DMS153 treated with DMSO at 0.1 percent for 48 hours (cell line): Measurements from ENCODE around the gene GALNT2.

Experiments
- DNase-seq: peaks from one replicate; lab custom pipeline; 2025; ENCODE audit not compliant: unreplicated experiment; lab: John Stamatoyannopoulos, UW

Gene GALNT2

DNA sequence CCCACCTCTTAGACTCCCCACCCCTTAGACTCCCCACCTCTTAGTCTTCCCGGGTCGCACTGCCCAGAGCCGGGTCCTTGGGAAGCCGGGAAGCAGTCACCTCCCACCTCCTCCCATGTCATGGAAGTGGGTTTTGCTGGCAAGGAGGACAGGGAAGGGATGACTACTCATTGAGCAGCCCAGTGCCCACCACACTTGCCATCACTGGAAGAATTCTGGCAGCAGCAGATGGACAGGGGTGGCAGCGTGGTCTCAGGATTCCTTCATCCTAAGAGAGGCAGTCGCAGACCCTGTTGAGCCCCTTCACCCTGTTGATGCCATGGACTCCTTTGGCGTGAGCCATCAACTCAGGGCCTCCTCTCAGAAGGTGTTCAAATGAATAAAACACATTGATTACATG is 218.3 kb downstream of the GALNT2 start:
- DNase-seq = no peak

DNA sequence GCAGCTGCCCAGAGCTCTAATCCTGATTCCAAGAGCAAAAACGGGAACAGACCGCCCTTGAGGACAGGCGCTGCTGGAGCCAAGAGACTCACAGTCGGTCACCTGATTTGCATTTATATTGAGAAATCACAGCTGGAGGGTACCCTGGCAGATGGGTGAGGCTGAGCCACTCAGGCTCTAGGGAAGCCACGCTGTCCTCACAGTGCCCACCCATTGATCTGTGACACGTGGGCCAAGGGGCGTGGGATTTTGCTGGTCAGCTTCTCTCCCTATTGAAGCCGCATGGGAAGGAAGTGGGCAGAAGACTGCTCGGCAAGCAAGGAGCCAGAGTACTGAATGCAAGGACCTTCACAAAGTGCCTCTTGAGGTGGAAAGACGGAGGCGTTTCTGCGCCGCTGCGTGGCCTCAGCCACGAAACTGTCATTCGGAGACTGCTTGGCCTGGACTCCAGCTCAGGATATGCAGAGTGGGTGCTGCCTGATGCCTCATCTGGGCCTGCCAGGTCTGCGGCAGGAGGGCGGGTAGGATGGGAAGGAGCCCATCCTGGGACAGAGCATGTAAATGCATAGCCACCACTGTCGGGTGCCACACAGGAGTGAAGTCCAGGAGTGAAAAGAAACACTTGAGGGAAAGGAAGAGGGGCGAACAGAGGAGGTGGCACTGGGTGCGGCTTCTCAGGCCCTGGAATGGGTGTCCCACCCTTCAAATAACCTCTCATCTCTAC is 219.3 kb downstream of the GALNT2 start:
- DNase-seq = no peak

DNA sequence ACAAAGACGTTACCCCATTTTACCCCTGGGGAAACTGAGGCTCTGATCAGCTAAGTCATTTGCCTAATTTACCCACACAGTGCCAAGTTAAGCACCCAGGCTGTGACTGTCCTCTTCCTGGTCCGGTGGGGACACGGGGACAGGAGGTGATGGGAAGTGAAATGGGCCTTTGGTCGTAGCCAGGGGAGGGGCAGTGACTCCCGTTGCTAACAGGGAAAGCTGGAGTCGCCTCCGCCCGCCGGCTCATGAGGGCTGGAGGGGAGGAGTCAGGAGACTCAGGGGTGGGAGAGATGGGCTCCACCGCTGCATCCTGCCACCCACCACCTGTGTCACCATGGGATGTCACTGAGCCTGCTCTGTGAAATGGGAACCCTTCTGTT is 219.8 kb downstream of the GALNT2 start:
- no peak for DNase-seq

DNA sequence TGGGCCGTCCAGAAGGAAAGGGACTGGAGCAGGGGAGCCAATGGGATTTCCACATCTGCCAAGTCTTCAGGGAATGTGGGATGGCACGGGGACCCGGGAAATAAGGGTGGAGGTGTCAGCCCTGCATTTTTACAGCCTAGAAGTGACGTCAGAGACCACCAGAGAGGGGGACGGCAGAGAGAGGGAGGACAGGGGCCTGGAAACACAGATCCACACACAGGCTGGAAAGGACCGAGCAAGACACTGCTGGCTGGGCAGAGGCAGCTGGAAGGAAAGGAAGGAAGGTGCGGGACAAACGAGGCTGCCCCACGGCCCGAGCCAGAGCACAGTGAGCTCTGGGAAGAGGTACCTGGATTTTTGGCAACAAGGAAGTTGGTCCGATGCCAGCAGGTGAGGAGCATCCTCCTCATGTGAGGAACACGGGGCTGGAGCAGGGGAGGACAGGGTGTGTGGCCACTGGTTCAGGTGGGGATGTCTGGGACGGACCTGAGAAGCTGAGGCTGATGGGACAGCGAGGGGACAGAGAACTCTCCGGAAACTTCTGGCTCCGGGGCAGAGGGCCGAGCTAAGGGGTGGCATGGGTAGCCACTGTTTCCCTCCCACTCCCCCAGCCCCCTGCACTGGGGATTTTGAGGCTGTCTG is 220.8 kb downstream of the GALNT2 start:
- no peak for DNase-seq

DNA sequence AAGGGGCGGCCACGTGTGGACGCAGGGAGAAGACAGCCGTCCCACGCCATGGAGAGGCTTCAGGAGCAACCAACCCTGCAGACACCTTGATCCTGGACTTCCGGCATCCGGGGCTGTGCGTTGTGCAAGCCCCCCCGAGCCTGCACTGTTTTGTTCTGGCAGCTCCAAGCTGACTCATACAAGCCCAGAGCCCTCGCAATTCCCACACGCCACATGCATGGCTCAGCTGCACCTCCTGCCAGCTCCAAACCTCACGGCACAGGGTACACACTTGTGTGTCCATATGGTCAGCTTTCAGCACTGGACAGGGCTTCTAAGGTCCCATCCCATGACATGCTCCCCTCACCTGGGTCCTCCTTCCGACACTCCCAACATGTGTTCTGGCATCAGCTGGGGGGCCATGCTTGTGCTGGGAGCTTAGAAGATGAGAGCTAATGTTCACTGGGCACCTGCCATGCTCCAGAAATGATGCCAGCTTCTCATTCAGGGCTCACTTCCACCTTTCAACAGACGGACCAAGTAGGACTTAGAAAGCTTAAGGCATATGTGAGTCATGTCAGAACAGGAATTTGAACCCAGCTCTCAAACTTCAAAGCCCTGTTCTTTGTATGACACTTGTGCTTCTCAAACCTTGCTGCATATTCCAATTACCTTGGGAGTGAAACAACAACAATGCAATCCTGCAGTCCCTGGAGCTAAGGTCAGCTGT is 221.8 kb downstream of the GALNT2 start:
- DNase-seq = no peak

DNA sequence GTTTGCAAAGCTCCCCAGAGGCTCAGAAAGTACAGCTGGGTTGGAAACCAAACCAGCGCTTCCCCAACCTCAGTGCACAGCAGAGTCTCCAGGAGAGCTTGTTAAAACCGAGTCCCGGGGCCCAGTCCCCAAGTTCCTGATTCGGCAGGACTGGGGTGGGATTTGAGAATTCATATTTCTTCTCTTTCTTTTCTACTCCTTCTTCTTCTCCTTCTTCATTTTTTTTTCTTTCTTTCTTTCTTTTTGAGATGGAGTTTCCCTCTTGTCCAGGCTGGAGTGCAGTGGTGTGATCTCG is 222.3 kb downstream of the GALNT2 start:
- DNase-seq = no peak

DNA sequence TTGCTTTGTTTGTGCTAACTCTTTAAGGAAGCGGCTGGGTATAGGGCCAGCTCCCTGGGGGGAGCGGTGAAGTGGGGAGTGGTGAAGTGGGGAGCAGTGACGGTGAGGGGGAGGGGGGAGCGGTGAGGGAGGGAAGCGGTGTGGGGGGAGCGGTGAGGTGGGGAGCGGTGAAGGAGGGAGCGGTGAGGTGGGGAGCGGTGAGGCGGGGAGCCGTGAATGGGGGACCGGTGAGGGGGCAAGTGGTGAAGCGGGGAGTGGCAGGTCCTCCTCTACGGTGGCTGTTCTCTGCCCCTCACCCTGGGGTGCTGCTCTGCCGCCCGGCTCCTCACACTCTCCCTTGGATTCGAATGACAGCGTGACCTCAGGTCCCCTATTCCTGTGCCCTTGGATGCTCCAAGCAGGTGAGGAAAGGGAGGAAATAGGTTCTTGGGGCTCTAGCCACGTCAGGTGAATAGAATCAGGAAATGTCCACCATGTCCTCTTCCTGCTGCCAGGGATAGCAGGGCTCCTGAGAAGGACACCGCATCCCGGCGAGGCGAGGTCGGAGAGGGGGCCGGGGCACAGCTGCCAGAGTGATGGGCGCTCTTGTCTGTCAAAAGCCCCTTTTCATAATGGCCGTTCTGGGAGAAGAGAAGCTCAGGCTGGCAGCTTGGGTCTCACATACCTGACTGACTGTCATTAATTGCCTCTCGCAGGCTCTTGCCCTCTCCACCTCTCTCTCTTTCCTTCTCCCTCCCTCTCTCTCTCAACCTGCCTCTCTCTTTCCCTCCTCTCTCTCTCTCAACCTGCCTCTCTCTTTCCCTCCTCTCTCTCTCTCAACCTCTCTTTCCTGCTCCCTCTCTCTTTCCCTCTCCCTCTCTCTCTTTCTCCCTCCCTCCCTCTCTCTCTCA is 224.9 kb downstream of the GALNT2 start:
- peak; percentile 57 for DNase-seq

DNA sequence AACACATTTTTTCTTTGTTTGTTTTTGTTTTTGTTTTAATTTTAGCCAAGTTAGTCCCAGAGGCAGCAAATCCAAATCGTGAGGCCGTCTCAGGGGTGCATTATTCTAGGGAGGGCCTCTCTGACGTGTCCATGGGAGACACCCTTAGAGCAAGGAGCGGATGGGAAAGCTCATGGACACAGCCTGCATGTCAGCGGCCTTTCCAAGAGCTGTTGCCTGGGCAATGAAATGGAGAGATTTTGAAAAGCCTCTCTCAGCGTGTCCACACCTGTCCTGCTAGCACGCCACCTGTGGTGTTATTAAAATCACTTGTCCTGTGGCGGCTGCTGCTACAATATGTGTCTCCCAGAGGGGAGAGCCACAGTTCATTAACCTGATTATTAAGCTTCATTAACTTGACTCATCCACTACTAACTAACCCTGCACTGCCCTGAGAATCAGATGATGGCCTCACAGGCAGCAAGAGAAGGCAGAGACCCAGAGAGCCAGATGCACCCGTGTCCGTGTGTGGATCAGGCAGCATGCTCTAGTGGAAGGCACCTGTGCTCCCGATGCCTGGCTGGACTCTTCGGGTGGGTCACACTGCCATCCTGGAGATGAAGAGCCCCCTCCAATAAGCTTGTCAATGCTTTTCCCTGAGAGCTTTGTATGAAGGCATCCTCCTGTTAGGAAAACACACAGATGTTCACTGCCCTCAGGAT is 225.8 kb downstream of the GALNT2 start:
- peak; percentile 96 for DNase-seq

DNA sequence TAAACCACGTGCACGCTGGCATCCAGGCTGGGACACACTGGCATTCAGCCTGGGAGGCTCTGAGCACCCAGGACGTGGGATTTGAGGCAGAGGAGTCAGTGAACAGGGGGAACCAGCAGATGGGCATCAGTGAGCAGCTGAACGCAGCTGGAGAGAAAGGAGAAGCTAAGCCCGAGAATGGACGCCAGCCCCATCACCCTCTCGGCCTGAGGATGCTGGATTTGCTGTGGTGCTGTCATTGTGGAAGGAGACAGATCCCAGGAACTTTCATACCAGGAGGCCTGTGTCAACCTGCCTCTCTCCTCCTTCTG is 226.3 kb downstream of the GALNT2 start:
- DNase-seq = no peak

DNA sequence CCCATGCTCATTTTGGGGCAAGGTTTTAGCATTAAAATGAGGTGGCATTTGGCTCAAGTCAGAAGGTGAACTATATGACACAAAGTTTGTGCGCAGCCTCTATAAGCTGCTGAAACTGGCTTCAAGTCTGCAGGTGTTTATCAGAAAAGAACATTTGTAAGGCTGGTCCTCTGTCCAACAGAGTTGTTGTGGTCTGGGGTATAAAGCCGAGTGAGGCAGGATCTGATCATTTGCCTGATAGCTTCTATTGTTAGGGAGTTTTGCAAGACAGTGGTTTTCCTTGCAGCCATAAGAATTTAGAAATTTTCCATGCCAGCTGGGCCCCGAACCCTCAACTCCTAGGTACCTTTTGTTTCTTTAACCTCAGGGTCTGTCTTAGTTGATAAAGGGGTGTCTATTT is 228.3 kb downstream of the GALNT2 start:
- no peak for DNase-seq

DNA sequence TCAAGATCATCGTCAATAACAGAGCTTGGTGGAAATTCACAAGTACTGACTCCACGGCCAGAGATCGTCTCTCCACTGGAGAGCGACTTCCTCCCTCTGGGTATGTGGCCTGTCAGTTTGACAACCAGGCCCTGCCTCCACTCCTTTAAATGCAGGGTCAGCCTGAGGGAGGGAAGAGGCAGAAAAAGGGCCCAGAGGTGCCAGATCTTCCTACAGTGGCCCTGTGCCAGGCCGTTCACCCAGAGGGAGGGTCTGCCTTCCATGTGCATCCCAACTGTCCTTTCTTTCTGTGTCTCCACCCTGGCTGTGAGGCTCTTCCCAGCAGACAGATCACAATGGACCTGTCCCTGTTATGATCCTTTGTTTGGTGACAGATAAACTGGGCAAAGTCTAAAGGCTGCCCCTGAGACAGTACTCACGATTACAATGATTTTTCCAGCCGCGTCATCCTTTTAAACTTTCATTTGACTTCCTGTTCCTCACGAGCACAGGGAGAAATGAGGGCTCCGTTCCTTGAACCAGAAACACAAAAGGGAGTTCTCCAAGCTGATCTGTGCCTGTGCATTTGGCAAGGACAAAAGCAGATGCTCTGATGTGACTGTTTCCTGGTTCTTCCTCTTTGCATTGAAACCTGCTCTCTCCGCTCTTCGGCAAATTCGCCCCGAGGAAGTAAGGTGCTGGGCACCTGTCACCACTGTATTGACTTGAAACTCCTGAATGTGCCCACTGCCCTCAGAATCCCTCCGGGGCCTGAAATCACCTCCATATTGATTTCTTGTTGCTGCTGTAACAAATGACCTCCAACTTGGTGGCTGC is 232.4 kb downstream of the GALNT2 start:
- peak; percentile 74 for DNase-seq

DNA sequence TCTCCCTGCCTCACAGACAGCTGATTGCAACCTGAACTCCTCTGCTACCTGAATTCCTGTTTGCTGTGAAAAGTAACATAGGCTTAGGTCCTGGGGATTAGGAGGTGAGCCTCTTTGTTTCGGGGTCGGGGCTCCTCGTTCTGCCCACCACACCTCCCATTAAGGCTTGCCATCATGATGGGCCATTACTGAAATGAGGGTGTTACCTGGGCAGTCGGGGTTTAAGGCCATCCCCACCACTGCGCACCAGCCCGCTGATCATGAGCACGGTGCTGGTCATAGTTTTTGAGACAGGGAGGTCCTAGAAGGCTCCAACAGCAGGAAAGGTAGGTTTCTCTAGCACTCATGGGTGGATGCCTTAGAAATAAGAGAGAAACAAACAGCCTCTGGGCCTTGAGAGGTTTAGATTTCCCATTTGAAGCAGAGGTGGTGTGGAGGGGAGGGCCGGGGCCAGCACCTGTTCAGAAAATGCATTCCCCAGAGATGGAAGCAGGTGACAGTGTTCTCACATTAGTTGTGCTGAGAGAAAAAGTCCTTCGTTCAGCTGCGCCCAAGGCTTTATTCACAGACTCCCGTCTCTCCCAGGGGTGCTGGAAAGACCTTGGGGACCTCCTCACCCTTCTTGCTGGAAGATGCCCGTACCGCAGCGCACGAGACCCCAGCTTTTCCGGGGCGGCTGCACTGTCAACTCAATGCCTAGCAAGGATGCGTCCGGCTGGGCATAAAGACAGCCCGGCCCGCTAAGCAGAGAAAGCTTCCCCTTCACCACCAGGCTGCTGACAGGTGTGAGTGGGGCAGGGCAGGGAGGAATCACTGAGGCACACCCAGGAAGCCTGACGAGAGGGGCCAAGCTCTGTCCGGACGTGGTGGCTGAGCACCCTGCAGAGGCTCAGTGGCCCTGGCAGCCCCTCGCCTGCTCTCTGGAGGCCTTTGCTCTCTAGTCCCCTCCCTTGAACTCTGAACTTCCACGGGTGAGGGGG is 233.6 kb downstream of the GALNT2 start:
- peak; percentile 49 for DNase-seq

DNA sequence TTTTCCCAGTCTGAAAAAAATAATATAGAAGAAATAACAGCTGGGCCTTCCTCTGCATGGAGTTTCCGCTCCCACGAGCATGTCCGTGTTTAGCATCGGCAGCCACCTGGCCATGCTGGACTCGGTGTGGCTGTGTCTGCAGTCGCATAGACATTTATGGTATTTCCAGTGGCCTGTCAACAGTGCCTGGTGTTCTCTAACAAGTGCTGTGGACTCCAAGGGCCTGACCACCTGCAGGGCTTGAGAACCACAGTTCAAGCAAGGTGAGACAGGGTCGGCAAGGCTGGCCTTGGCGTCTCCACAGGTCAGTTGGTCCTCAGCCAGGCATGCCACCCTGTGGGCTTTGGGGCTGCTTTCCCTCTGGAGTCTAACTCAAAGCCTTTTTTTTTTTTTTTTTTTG is 234.3 kb downstream of the GALNT2 start:
- no peak for DNase-seq

DNA sequence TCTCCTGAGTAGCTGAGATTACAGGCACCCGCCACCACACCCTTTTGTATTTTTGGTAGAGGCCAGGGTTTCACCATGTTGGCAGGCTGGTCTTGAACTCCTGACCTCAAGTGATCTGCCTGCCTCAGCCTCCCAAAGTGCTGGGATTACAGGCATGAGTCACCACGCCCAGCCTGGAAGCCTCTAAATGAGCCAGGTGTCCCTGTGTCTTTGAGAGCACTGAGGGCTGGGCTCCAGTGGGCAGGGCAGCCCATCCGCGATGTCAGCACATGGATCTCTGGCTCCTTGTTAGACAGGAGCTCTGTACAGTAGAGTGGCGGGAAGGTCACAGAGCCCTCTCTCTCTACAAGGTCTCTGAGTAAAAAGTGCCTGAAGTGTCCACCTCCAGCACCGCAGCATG is 234.8 kb downstream of the GALNT2 start:
- no peak for DNase-seq

DNA sequence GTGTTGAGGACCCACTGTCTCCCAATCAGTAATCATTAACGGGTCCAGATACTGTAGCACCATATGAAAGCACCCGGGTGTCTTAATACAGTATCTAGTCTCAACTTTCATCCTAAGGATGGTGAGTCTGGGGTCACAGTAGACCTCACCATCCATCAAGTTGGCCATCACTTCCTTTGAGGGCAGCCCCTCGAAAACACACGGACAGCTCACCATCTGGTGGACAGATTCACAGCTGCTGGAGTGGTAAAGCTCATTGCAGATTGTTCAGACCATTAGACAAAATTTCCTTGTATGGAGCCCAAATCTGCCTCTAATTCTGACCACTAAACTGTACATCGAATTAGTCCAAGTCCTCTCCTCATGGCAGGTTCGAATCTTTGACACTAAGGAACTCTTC is 236.0 kb downstream of the GALNT2 start:
- no peak for DNase-seq

DNA sequence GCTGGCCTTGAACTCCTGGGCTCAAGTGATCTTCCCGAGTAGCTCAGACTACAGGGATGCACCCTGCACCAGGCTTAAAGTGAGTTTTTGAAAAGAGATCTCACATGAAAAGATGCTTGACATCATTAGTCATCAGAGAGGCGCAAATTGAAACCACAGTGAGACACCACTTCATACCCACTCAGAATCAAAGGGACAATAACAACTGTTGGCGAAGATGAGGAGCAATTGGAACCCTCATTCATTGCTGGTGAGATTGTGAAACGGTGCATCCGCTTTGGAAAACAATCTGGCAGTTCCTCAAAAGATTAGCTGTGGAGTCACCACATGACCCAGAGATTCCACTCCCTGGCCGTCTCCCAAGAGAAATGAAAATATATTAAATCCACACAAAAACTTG is 236.8 kb downstream of the GALNT2 start:
- peak; percentile 83 for DNase-seq

DNA sequence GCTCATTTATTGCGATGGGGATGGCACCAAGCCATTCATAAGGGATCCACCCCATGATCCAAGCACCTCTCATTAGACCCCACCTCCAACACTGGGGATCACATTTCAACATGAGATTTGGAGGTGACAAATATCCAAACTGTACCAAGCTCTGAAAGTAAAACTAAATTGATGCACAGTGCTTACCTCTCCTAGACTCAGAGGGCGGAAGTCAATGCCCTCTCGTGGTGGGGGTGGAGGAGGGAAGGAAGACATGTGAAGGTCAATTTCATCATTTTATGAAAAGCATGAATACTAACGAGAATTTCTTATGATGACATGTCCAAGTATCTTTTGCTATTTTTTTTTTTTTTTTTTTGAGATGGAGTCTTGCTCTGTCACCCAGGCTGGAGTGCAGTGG is 239.1 kb downstream of the GALNT2 start:
- no peak for DNase-seq

DNA sequence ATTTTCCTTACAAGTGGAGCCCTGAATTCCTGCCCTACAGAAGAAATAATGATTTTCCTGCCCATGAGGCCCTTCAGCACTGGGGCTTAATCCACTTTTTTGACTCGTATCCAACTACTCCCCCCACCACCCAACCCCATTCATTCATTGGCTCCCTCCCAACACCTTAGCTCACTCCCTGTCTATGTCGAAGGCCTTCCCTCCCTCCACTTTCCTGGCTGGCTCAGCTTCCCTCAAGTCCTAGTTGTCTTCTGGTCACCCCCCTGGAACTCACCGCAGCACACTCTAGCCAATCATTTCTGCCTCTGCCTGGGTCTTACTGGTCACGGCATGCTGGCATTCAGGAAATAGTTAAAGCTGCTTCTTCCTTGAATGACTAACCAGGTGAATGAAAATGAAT is 240.2 kb downstream of the GALNT2 start:
- no peak for DNase-seq

DNA sequence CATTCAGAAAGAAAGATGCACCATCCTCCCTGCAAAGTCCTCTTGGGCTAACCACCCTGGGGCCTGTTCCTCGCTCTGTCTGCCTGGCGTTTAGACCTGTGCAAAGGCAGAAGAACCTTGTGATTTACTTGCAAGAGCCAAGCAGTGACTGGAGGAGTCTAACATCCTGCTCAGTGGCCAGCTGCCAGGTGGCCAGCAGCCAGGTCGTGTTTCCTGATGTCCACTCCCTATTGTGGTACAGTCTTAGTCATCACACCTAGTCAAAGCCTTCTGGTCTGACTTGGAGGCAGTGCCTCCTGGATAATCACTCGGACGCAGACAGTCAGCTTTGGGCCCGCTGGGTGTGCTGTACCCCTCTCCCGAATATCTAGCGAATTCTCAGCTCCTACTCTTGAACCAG is 241.0 kb downstream of the GALNT2 start:
- DNase-seq = peak; percentile 37
